ENCODE results near the gene CPLANE2.

CPLANE2 gene

DNA sequence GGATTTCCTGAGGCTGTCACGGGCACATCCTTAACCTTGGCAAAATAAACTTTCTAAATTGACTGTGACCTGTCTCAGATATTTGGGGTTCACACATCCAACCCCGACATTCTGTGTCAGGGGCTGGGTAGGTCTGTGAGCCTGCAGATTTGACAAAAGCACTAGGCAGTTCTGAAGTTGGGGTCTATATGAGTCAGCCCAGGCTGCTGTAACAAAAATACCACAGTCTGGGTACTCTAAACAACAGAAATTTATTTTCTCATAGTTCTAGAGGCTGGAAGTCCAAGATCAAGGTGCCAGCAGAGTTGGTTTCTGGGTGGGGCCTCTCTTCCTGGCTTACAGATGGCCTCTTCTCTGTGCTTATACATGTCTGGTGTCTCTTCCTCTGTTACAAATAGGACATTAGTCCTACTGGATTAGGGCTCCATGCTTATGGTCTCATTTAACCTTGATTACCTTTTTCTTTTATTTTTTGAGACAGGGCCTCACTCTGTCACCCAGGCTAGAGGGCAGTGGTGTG lies 3.0 kb upstream of the CPLANE2 start:
- in situ Hi-C loops (cut with HindIII; ENCODE audit: low sequenced_read_pairs): no loop called here
- TF ChIP-seq CTCF (IDR thresholded peaks at IDR 0.05; ENCODE audit: low read depth, low read length): no peak
- H3K4me3 ChIP-seq (ENCODE audit: low read depth, low read length): no peak overlapping the region
- no peak for DNase-seq (ENCODE audit: low read depth, low spot score)

DNA sequence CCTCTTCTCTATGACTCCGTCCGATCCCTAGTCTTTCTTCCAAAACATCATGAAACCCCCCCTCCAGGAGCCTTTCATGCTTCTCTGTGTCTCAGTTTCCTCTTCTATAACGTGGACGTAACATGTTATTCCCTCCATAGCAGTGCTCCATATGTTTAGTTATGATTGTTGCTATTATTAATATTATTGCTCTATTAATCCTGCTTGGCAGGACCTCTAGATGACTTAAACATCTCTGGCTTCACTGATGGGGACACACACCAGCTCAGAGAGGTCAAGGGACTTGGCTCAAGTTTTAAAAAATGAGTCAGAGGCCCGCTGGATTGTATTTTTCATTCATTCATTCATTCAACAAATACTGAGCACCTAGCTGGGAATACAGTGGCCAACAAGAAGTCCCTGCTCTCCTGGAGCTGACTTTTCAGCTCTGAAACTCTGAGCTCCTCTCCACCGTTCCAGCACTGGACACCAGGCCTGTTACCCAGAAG lies 404 bp upstream of the CPLANE2 start:
- DNase-seq (ENCODE audit: low read depth, low spot score): no peak
- H3K4me3 ChIP-seq (ENCODE audit: low read depth, low read length): peak overlapping the region; percentile 67
- TF ChIP-seq CTCF (IDR thresholded peaks at IDR 0.05; ENCODE audit: low read depth, low read length): no peak
- in situ Hi-C loops (cut with HindIII; ENCODE audit: low sequenced_read_pairs): no loop called here

DNA sequence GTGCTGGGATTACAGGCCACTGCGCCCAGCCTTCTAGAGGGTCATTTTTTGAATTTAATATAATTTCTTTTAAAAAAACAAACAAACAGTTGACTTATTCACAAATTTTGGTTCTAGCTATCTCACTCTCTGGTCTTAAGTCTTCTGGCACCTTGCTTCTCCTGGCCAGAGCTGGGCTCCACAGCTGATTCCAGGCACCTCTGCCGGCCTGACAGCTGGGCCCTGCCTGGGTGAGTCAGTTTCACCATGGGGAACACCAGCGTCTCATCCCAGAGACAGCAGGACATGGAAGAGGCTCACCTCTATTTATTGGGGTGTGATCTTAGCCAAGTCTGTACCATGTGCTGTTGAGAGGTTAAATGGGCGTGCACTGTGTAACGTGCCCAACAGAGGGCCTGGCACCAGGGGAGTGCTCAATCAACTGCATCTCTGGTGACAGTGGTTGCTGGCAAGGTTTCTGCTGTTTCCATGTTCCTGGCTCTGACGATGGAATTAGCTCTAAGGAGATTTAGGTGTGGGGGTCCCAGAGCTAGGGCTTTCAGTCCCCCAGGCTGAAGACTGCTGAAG lies 956 bp downstream of the CPLANE2 start:
- in situ Hi-C loops (cut with HindIII; ENCODE audit: low sequenced_read_pairs): no loop called here
- peak; percentile 22 for DNase-seq (ENCODE audit: low read depth, low spot score)
- H3K4me3 ChIP-seq (ENCODE audit: low read depth, low read length): peak overlapping the region; percentile 67
- no peak for TF ChIP-seq CTCF (IDR thresholded peaks at IDR 0.05; ENCODE audit: low read depth, low read length)

GRCh38 chr1:16235347-16235746 lies 1.6 kb downstream of the CPLANE2 start:
- no peak for DNase-seq (ENCODE audit: low read depth, low spot score)
- TF ChIP-seq CTCF (IDR thresholded peaks at IDR 0.05; ENCODE audit: low read depth, low read length): no peak
- in situ Hi-C loops (cut with HindIII; ENCODE audit: low sequenced_read_pairs): no loop called here
- H3K4me3 ChIP-seq (ENCODE audit: low read depth, low read length): no peak overlapping the region

DNA sequence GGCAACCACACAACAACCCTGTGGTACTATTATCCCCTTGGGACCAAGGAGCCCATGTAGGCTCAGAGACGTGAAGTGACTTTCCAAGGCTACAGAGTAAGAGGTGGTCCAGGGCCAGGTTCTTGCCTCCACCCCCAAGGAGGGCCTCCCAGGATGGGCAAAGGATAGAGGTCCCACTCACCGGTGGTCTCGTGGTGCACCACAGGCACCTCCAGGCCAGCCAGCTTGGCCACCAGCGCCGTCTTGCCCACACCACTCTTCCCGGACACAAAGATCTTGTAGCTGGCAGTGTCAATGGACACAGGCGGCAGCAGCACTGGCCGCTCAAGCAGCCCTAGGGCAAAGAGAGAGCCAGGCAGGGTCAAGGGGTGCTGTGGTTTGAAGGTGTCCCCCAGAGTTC lies 3.6 kb downstream of the CPLANE2 start:
- no peak for TF ChIP-seq CTCF (IDR thresholded peaks at IDR 0.05; ENCODE audit: low read depth, low read length)
- DNase-seq (ENCODE audit: low read depth, low spot score): no peak
- H3K4me3 ChIP-seq (ENCODE audit: low read depth, low read length): no peak overlapping the region
- in situ Hi-C loops (cut with HindIII; ENCODE audit: low sequenced_read_pairs): no loop called here

DNA sequence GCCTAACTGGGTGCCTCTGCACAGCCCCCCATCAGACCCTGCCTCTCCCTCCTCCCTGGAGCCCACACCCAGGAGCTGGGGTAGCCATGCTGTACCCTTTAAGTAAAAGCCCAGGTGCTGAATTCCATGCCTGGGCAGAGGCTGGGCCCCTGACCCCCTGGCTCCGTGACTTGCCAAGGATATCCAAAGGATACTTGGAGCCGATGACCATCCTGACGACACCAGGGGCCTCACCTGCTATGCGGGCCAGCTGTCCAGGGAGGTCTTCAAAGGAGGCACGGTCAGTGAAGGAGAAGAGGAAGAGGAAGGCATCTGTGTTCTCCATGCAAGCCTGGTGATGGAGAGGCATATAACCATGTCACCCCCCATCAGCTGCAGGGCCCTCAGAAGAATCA lies 4.7 kb downstream of the CPLANE2 start:
- in situ Hi-C loops (cut with HindIII; ENCODE audit: low sequenced_read_pairs): no loop called here
- DNase-seq (ENCODE audit: low read depth, low spot score): no peak
- no peak for TF ChIP-seq CTCF (IDR thresholded peaks at IDR 0.05; ENCODE audit: low read depth, low read length)
- no peak overlapping the region for H3K4me3 ChIP-seq (ENCODE audit: low read depth, low read length)

Data from astrocyte of the spinal cord (primary cell).